ENCODE data around the gene MS4A6E.

MS4A6E gene

GRCh38 chr11:60367009-60367408, 40.0 kb downstream of the MS4A6E start:
- H3K4me1 ChIP-seq (ENCODE audit: insufficient read depth, low read length, poor library complexity, severe bottlenecking) = peaks cover 14% of the 10 kb centered on the region
- H3K9ac ChIP-seq (ENCODE audit: low read depth, low read length, poor library complexity, severe bottlenecking) = no peak overlapping the region
- H3K4me3 ChIP-seq (ENCODE audit: low read length, poor library complexity, severe bottlenecking) = no peak overlapping the region
- H3F3A ChIP-seq (ENCODE audit: low read depth) = no peaks in the 10 kb centered on the region
- H3K9me2 ChIP-seq (replicated peaks; ENCODE audit: low read depth, low read length) = no peaks in the 10 kb centered on the region
- H3K4me2 ChIP-seq (ENCODE audit: low read depth, low read length, poor library complexity, severe bottlenecking) = no peak overlapping the region
- no peaks in the 10 kb centered on the region for H3K27me3 ChIP-seq (ENCODE audit: insufficient read depth, low read length, poor library complexity, severe bottlenecking)
- no peaks in the 10 kb centered on the region for H3K36me3 ChIP-seq (ENCODE audit: insufficient read depth, low read length)
- no peaks in the 10 kb centered on the region for H3K9me3 ChIP-seq (ENCODE audit: insufficient read depth, low read depth, low read length)
- TF ChIP-seq, protein P1, sequence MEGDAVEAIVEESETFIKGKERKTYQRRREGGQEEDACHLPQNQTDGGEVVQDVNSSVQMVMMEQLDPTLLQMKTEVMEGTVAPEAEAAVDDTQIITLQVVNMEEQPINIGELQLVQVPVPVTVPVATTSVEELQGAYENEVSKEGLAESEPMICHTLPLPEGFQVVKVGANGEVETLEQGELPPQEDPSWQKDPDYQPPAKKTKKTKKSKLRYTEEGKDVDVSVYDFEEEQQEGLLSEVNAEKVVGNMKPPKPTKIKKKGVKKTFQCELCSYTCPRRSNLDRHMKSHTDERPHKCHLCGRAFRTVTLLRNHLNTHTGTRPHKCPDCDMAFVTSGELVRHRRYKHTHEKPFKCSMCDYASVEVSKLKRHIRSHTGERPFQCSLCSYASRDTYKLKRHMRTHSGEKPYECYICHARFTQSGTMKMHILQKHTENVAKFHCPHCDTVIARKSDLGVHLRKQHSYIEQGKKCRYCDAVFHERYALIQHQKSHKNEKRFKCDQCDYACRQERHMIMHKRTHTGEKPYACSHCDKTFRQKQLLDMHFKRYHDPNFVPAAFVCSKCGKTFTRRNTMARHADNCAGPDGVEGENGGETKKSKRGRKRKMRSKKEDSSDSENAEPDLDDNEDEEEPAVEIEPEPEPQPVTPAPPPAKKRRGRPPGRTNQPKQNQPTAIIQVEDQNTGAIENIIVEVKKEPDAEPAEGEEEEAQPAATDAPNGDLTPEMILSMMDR (conservative IDR thresholded peaks at IDR 0.05; ENCODE audit: low read length) = no peak
- TF ChIP-seq EZH2phosphoT487 (IDR thresholded peaks at IDR 0.05; ENCODE audit: borderline replicate concordance) = no peak
- H3K79me2 ChIP-seq (ENCODE audit: insufficient read depth, low read length) = no peaks in the 10 kb centered on the region
- H2AFZ ChIP-seq (ENCODE audit: low read length) = no peak overlapping the region
- no peaks in the 10 kb centered on the region for H4K20me1 ChIP-seq (ENCODE audit: insufficient read depth, low read length, poor library complexity, severe bottlenecking)

DNA sequence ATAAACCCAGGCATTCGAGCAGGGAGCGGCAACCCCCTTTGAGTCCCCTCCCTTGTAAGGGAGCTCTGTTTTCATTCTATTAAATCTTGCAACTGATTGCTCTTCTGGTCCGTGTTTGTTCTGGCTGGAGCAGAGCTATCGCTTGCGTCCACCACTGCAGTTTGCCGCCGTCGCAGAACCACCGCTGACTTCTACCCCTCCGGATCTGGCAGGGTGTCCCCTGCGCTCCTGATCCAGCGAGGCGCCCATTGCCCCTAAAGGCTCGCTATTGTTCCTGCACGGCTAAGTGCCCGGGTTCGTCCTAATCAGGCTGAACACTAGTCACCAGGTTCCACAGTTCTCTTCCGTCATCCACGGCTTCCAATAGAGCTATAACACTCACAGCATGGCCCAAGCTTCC, 40.8 kb downstream of the MS4A6E start:
- no peak overlapping the region for H3K9ac ChIP-seq (ENCODE audit: low read depth, low read length, poor library complexity, severe bottlenecking)
- no peaks in the 10 kb centered on the region for H4K20me1 ChIP-seq (ENCODE audit: insufficient read depth, low read length, poor library complexity, severe bottlenecking)
- no peak overlapping the region for H3K4me2 ChIP-seq (ENCODE audit: low read depth, low read length, poor library complexity, severe bottlenecking)
- H3K4me1 ChIP-seq (ENCODE audit: insufficient read depth, low read length, poor library complexity, severe bottlenecking) = peaks cover 16% of the 10 kb centered on the region
- no peak for TF ChIP-seq EZH2phosphoT487 (IDR thresholded peaks at IDR 0.05; ENCODE audit: borderline replicate concordance)
- TF ChIP-seq, protein P1 (conservative IDR thresholded peaks at IDR 0.05; ENCODE audit: low read length) = no peak
- no peaks in the 10 kb centered on the region for H3K27me3 ChIP-seq (ENCODE audit: insufficient read depth, low read length, poor library complexity, severe bottlenecking)
- no peak overlapping the region for H3K4me3 ChIP-seq (ENCODE audit: low read length, poor library complexity, severe bottlenecking)
- H3F3A ChIP-seq (ENCODE audit: low read depth) = no peaks in the 10 kb centered on the region
- no peaks in the 10 kb centered on the region for H3K9me3 ChIP-seq (ENCODE audit: insufficient read depth, low read depth, low read length)
- H3K36me3 ChIP-seq (ENCODE audit: insufficient read depth, low read length) = no peaks in the 10 kb centered on the region
- no peaks in the 10 kb centered on the region for H3K9me2 ChIP-seq (replicated peaks; ENCODE audit: low read depth, low read length)
- H3K79me2 ChIP-seq (ENCODE audit: insufficient read depth, low read length) = no peaks in the 10 kb centered on the region
- no peak overlapping the region for H2AFZ ChIP-seq (ENCODE audit: low read length)

- Histone ChIP-seq H3K79me2 (ENCODE audit: insufficient read depth, low read length) (no peaks in the 10 kb centered on the region), H3K27me3 (ENCODE audit: insufficient read depth, low read length, poor library complexity, severe bottlenecking) (no peaks in the 10 kb centered on the region), H4K20me1 (ENCODE audit: insufficient read depth, low read length, poor library complexity, severe bottlenecking) (no peaks in the 10 kb centered on the region), H3K9me2 (replicated peaks; ENCODE audit: low read depth, low read length) (no peaks in the 10 kb centered on the region), H3K9me3 (ENCODE audit: insufficient read depth, low read depth, low read length) (no peaks in the 10 kb centered on the region), H3K36me3 (ENCODE audit: insufficient read depth, low read length) (no peaks in the 10 kb centered on the region), H3K4me3 (ENCODE audit: low read length, poor library complexity, severe bottlenecking) (no peak overlapping the region), H3F3A (ENCODE audit: low read depth) (no peaks in the 10 kb centered on the region), H2AFZ (ENCODE audit: low read length) (no peak overlapping the region), H3K4me1 (ENCODE audit: insufficient read depth, low read length, poor library complexity, severe bottlenecking) (peaks cover 25% of the 10 kb centered on the region), H3K9ac (ENCODE audit: low read depth, low read length, poor library complexity, severe bottlenecking) (no peak overlapping the region), H3K4me2 (ENCODE audit: low read depth, low read length, poor library complexity, severe bottlenecking) (no peak overlapping the region)
- TF ChIP-seq, protein P1 (conservative IDR thresholded peaks at IDR 0.05; ENCODE audit: low read length) = no peak
- TF ChIP-seq EZH2phosphoT487 (IDR thresholded peaks at IDR 0.05; ENCODE audit: borderline replicate concordance) = no peak
Observed at GRCh38 chr11:60370252-60370810, 43.3 kb downstream of the MS4A6E start.

Data from Loucy (cell line).